ENCODE measurements around the gene SSBP1.
A peak's percentile ranks its signal among the peaks of the same experiment; 100 is the strongest.

DNA sequence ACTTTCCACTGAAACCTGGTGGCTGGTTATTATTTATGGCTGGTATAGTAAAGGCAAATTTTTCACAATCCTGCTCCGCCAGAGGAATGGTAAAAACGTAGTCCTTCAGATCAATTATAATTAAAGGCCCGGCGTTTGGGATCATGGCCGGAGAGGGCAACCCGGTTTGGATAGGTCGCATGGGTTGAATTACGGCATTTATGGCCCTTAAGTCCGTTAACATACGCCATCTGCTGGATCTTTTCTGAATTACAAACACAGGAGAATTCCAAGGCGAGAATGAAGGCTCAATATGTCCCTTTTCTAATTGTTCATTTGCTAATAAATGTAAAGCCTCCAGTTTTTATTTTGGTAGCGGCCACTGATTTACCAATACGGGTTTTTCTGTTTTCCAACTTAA is 14.5 kb downstream of the SSBP1 start:
- TF ChIP-seq CTCF (IDR thresholded peaks at IDR 0.05; ENCODE audit: low read depth, low read length, missing input control) (peak; percentile 16), TAF1 (conservative IDR thresholded peaks at IDR 0.05) (no peak), RAD21 (IDR thresholded peaks at IDR 0.05) (no peak), REST (IDR thresholded peaks at IDR 0.05) (no peak), ATF3 (IDR thresholded peaks at IDR 0.05) (no peak), RXRA (IDR thresholded peaks at IDR 0.05) (no peak), SP1 (IDR thresholded peaks at IDR 0.05) (no peak), YY1 (IDR thresholded peaks at IDR 0.05) (no peak)
- TF ChIP-seq, protein P1, sequence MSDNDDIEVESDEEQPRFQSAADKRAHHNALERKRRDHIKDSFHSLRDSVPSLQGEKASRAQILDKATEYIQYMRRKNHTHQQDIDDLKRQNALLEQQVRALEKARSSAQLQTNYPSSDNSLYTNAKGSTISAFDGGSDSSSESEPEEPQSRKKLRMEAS (IDR thresholded peaks at IDR 0.05): no peak
- TF ChIP-seq, protein P2, sequence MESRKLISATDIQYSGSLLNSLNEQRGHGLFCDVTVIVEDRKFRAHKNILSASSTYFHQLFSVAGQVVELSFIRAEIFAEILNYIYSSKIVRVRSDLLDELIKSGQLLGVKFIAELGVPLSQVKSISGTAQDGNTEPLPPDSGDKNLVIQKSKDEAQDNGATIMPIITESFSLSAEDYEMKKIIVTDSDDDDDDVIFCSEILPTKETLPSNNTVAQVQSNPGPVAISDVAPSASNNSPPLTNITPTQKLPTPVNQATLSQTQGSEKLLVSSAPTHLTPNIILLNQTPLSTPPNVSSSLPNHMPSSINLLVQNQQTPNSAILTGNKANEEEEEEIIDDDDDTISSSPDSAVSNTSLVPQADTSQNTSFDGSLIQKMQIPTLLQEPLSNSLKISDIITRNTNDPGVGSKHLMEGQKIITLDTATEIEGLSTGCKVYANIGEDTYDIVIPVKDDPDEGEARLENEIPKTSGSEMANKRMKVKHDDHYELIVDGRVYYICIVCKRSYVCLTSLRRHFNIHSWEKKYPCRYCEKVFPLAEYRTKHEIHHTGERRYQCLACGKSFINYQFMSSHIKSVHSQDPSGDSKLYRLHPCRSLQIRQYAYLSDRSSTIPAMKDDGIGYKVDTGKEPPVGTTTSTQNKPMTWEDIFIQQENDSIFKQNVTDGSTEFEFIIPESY (IDR thresholded peaks at IDR 0.05): no peak

All from liver (tissue), 3 donors.